K562 (cell line): ENCODE data around the gene HS3ST3A1. TPM values are rescaled to one million over a fixed set of nuclear protein-coding genes. Genes with fewer than 3 reads are reported as not detected.
A peak's percentile ranks its signal among the peaks of the same experiment; 100 is the strongest.

Experiments
- ATAC-seq: fragments of 200-7000 bp; cut with Tn5 transposase; 3 replicates; pipeline ENCODE4 v1.9.1; 2020; ENCODE audit warnings: moderate library complexity
- BruUV-seq: library from RNA; stranded (reverse); fragments of 400-500 nt; replicated peaks from 2 replicates; lab custom pipeline; 2021; lab: Mats Ljungman, UMichigan
- CTCF ChIA-PET: fragments of 300-600 bp; formaldehyde crosslinking; extraction: SDS; loops from one replicate; lab custom pipeline; 2021; ENCODE audit warnings: low intra/inter-chr PET ratio; lab: Yijun Ruan, JAX
- POLR2A ChIA-PET: fragments of 300-600, 350-650 bp; sonication (Branson Sonifier 250); formaldehyde crosslinking; extraction: SDS; loops from one replicate; lab custom pipeline; 2021; ENCODE audit warnings: antibody characterized with exemption, inconsistent platforms; lab: Yijun Ruan, JAX
- DNase-seq, 4 experiments: peaks; one replicate each; pipeline versions ENCODE4 v3.0.0 to v3.0.0-alpha.2; 2011 to 2018; ENCODE audit warnings: low spot score in 3 of 4, mixed read lengths in 3 of 4; ENCODE audit errors: extremely low read depth in 1 of 4
- FAIRE-seq: peaks from 2 replicates; lab custom pipeline; 2011; peaks lifted over from hg19 to GRCh38; lab: Jason Lieb, UNC
- H2AFZ ChIP-seq: 2 replicates; pipeline ENCODE4 v1.6.0; 2011; ENCODE audit warnings: low read depth, low read length, control low read depth, inconsistent platforms
- H3K27ac ChIP-seq: fragments of 200-600 bp; 3 replicates; pipeline ENCODE4 v1.8.0; 2011; ENCODE audit warnings: low read depth, mild to moderate bottlenecking, control low read depth, inconsistent platforms, low read length, moderate library complexity, mixed read lengths; ENCODE audit errors: extremely low read depth
- H3K27me3 ChIP-seq, 2 experiments: fragments of 300-600 bp in 1 of 2; 2 replicates in 1 of 2; 3 replicates in 1 of 2; pipeline versions ENCODE4 v1.6.0 to v1.8.0; 2011; ENCODE audit warnings: inconsistent platforms in 2 of 2, low read length in 2 of 2, mild to moderate bottlenecking in 1 of 2, mixed read lengths in 1 of 2, moderate library complexity in 1 of 2; ENCODE audit not compliant: control insufficient read depth in 2 of 2, insufficient read depth in 2 of 2
- H3K36me3 ChIP-seq: fragments of 300-600 bp; 3 replicates; pipeline ENCODE4 v1.8.0; 2011; ENCODE audit warnings: mild to moderate bottlenecking, low read length, inconsistent platforms; ENCODE audit not compliant: control insufficient read depth, insufficient read depth
- H3K4me1 ChIP-seq, 2 experiments: fragments of 200-600 bp in 1 of 2; replicated peaks in 1 of 2; 2 replicates in 1 of 2; 3 replicates in 1 of 2; pipeline versions ENCODE4 v1.5.1 to v1.8.0; 2011; ENCODE audit warnings: inconsistent platforms in 2 of 2, low read length in 2 of 2, mild to moderate bottlenecking in 1 of 2, mixed read lengths in 1 of 2, moderate library complexity in 1 of 2; ENCODE audit not compliant: control insufficient read depth in 2 of 2, insufficient read depth in 2 of 2
- H3K4me2 ChIP-seq: 2 replicates; pipeline ENCODE4 v1.6.1; 2011; ENCODE audit warnings: low read length, control low read depth, inconsistent platforms, mixed read lengths; ENCODE audit not compliant: insufficient read depth
- H3K4me3 ChIP-seq: fragments of 200-600 bp; sonication (generic), shearing (Covaris generic); 2 replicates; pipeline ENCODE4 v1.5.1; 2016; ENCODE audit warnings: control low read depth, inconsistent platforms
- H3K79me2 ChIP-seq: fragments of 200-600 bp; 3 replicates; pipeline ENCODE4 v1.8.0; 2011; ENCODE audit warnings: low read length, inconsistent platforms; ENCODE audit not compliant: control insufficient read depth, insufficient read depth
- H3K9ac ChIP-seq, 2 experiments: 2 replicates each; pipeline versions ENCODE4 v1.6.0 to v1.6.1; 2011; ENCODE audit warnings: low read depth in 2 of 2, low read length in 2 of 2, control low read depth in 1 of 2, inconsistent platforms in 1 of 2, mild to moderate bottlenecking in 1 of 2, mixed read lengths in 1 of 2; ENCODE audit not compliant: insufficient read depth in 1 of 2
- H3K9me1 ChIP-seq: one replicate; pipeline ENCODE4 v1.6.0; 2011; ENCODE audit warnings: inconsistent platforms, mild to moderate bottlenecking, low read length, moderate library complexity; ENCODE audit not compliant: control insufficient read depth, insufficient read depth
- H3K9me3 ChIP-seq: replicated peaks from 2 replicates; pipeline ENCODE4 v1.5.1; 2011; ENCODE audit warnings: low read depth, low read length, inconsistent platforms; ENCODE audit not compliant: control insufficient read depth, insufficient read depth
- H4K20me1 ChIP-seq: replicated peaks from 2 replicates; pipeline ENCODE4 v1.6.1; 2011; ENCODE audit warnings: low read length, inconsistent platforms, mixed read lengths; ENCODE audit not compliant: control insufficient read depth, insufficient read depth
- C11orf30 ChIP-seq: fragments of 450-650 bp; IDR thresholded peaks from 2 replicates; pipeline ENCODE4 v1.6.1; 2016; ENCODE audit warnings: low read depth, mild to moderate bottlenecking
- GABPA ChIP-seq: fragments of 200-800 bp; sonication (Bioruptor generic); conservative IDR thresholded peaks from 2 replicates; pipeline ENCODE4 v1.6.1; 2016; ENCODE audit warnings: low read depth, missing genetic modification characterization, missing compliant biosample characterization
- HMG20B ChIP-seq: fragments of 250-450 bp; sonication (Bioruptor Pico); IDR thresholded peaks from 2 replicates; pipeline ENCODE4 v1.5.0; 2021; ENCODE audit warnings: mild to moderate bottlenecking
- SLC30A9 ChIP-seq: fragments of 250-450 bp; sonication (Bioruptor Pico); IDR thresholded peaks from 2 replicates; pipeline ENCODE4 v1.8.0; 2022; ENCODE audit warnings: mild to moderate bottlenecking, moderate library complexity
- ZBTB17 ChIP-seq: fragments of 450-650 bp; formaldehyde crosslinking; IDR thresholded peaks from 2 replicates; pipeline ENCODE4 v1.4.0; 2020; ENCODE audit warnings: mild to moderate bottlenecking
- WGBS: fragments of 100-300 bp; shearing (Covaris generic); methylation state at CpG from one replicate; pipeline ENCODE4 v1.1.6; 2016; ENCODE audit warnings: low coverage, mixed read lengths; ENCODE audit not compliant: insufficient coverage; ENCODE audit errors: missing lambda C conversion rate; 5-methylcytosine and 5-hydroxymethylcytosine counted together
- in situ Hi-C: fragments of 300-500 bp; cut with MboI; formaldehyde crosslinking; loops from 4 replicates; pipeline ENCODE4 v1.15.0; 2018; ENCODE audit warnings: inconsistent platforms, mixed read lengths
- intact Hi-C: fragments of 100-400 bp; cut with micrococcal nuclease; formaldehyde crosslinking; loops from 2 replicates; pipeline ENCODE4 v1.14.2; 2022
- polyA plus RNA-seq, 8 experiments: library from polyadenylated mRNA; depleted of rRNA in 4 of 8; stranded (reverse) in 5 of 8; unstranded in 3 of 8; fragments of >200 nt; fragmentation: Nextera tagmentation in 2 of 8; fragmentation: Illumina TruSeq in 1 of 8; extraction: Ambion mirVana in 2 of 8; extraction: Trizol in 1 of 8; gene quantifications; 2 replicates each; pipeline versions ENCODE4 v1.2.1 to v1.2.3, GENCODE V29; 2011 to 2014; ENCODE audit warnings: inconsistent platforms in 1 of 8, missing spikeins in 1 of 8
- total RNA-seq, 7 experiments: library from RNA; depleted of rRNA in 6 of 7; stranded (reverse); fragments of >200 nt in 6 of 7; fragmentation: Illumina TruSeq in 2 of 7; extraction: Trizol in 2 of 7; gene quantifications; 2 replicates each; pipeline versions ENCODE4 v1.2.1 to v1.2.3, GENCODE V29; 2011 to 2021; ENCODE audit warnings: low replicate concordance in 1 of 7
- TF ChIP-seq, protein P1 (sequence below): sonication (generic); IDR thresholded peaks from 2 replicates; pipeline ENCODE4 v1.6.1; 2016
- TF ChIP-seq, protein P2 (sequence below), 2 experiments: fragments of 150-350 bp in 1 of 2; IDR thresholded peaks; 2 replicates each; pipeline ENCODE4 v1.6.1; 2012 to 2016; ENCODE audit warnings: low read depth in 2 of 2, low read length in 2 of 2, mild to moderate bottlenecking in 1 of 2, moderate library complexity in 1 of 2
- TF ChIP-seq, protein P3 (sequence below): fragments of 450-650 bp; IDR thresholded peaks from one replicate; pipeline ENCODE4 v1.6.1; 2018; ENCODE audit warnings: mild to moderate bottlenecking, moderate library complexity; ENCODE audit not compliant: partially characterized antibody

HS3ST3A1 gene
- total and polyA plus RNA-seq, 9 of the 15 experiments (the other 6 are each of a cell fraction or from before 2014, with no cell fraction given): 0.25 to 14.8 (median 2.3) TPM

DNA sequence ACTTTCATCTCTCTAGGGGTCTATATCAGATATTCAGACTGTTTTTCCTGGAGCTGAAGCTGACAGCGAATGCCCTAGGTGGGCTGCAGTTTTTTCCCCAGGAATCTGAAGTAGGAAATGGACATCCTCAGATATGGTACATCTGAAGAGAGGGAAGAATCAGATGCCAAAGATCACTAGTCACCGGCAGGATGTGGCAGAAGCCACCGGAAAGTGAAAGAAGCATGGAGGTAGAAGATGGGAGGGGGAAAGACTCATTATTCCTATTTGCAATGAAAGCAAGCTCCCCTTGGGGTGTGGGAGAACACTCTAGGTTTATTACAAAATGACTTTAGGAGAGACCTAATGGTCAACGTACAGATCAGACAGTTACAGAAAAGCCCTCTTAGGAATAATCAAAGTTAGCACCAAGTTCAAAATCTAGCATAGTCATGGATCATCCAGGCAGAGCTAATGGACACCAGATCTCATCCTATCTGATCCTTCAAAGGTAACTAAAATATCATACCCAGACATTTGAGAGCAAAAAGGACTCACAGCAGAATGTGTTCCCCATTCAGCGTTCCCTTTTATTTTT lies 110.7 kb downstream of the HS3ST3A1 start:
- H3K4me2 ChIP-seq: no peak overlapping the region
- CTCF ChIA-PET: interaction anchor here (0.6 kb wide), 1 partner anchor 29 kb away, joined by 4 read pairs; no protein-coding TSS in a partner anchor
- peak overlapping the region; percentile 51; the same call in 1 of the 2 replicates for H2AFZ ChIP-seq
- intact Hi-C loops: no loop called here
- no peaks in the 10 kb centered on the region for H3K27me3 ChIP-seq
- peaks cover 0 to 6% of the 10 kb centered on the region in 2 experiments; a peak in 3 of 5 replicates for H3K4me1 ChIP-seq
- no peaks in the 10 kb centered on the region for H3K79me2 ChIP-seq
- no peaks in the 10 kb centered on the region for H3K9me1 ChIP-seq
- H3K36me3 ChIP-seq: no peaks in the 10 kb centered on the region; the same call in 2 of the 3 replicates
- H3K9me3 ChIP-seq: no peaks in the 10 kb centered on the region
- 48% methylated on average over 5 of the region's 5 CpGs for WGBS
- H3K27ac ChIP-seq: no peak overlapping the region
- H3K4me3 ChIP-seq: no peak overlapping the region
- ATAC-seq (peak; percentile 64), FAIRE-seq (peak; percentile 42), DNase-seq (no peak)
- H3K9ac ChIP-seq: no peak overlapping the region
- no TSS peak for BruUV-seq
- H4K20me1 ChIP-seq: no peaks in the 10 kb centered on the region
- in situ Hi-C loops: no loop called here
- POLR2A ChIA-PET: interaction anchor here (0.8 to 1.7 kb wide), 2 partner anchors 10 to 14 kb away, joined by 3 to 4 read pairs; no protein-coding TSS in a partner anchor
- TF ChIP-seq, protein P1, sequence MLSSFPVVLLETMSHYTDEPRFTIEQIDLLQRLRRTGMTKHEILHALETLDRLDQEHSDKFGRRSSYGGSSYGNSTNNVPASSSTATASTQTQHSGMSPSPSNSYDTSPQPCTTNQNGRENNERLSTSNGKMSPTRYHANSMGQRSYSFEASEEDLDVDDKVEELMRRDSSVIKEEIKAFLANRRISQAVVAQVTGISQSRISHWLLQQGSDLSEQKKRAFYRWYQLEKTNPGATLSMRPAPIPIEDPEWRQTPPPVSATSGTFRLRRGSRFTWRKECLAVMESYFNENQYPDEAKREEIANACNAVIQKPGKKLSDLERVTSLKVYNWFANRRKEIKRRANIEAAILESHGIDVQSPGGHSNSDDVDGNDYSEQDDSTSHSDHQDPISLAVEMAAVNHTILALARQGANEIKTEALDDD: 0 out of 2 replicates have a peak, but pooled peaks have one; percentile 14
- TF ChIP-seq SLC30A9 (CRISPR knock-in tag) (no peak), C11orf30 (peak; percentile 51; the same call in 1 of the 2 replicates), ZBTB17 (CRISPR knock-in tag) (peak; percentile 97), HMG20B (CRISPR knock-in tag) (no peak), GABPA (tag) (0 out of 2 replicates have a peak, but pooled peaks have one; percentile 19)
- TF ChIP-seq, protein P2, sequence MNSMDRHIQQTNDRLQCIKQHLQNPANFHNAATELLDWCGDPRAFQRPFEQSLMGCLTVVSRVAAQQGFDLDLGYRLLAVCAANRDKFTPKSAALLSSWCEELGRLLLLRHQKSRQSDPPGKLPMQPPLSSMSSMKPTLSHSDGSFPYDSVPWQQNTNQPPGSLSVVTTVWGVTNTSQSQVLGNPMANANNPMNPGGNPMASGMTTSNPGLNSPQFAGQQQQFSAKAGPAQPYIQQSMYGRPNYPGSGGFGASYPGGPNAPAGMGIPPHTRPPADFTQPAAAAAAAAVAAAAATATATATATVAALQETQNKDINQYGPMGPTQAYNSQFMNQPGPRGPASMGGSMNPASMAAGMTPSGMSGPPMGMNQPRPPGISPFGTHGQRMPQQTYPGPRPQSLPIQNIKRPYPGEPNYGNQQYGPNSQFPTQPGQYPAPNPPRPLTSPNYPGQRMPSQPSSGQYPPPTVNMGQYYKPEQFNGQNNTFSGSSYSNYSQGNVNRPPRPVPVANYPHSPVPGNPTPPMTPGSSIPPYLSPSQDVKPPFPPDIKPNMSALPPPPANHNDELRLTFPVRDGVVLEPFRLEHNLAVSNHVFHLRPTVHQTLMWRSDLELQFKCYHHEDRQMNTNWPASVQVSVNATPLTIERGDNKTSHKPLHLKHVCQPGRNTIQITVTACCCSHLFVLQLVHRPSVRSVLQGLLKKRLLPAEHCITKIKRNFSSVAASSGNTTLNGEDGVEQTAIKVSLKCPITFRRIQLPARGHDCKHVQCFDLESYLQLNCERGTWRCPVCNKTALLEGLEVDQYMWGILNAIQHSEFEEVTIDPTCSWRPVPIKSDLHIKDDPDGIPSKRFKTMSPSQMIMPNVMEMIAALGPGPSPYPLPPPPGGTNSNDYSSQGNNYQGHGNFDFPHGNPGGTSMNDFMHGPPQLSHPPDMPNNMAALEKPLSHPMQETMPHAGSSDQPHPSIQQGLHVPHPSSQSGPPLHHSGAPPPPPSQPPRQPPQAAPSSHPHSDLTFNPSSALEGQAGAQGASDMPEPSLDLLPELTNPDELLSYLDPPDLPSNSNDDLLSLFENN (IDR thresholded peaks at IDR 0.05; ENCODE audit: low read depth in 2 of 2, low read length in 2 of 2): 0 out of 4 replicates have a peak, but pooled peaks of 1 of the 2 experiments have one; percentile 33
- TF ChIP-seq, protein P3, sequence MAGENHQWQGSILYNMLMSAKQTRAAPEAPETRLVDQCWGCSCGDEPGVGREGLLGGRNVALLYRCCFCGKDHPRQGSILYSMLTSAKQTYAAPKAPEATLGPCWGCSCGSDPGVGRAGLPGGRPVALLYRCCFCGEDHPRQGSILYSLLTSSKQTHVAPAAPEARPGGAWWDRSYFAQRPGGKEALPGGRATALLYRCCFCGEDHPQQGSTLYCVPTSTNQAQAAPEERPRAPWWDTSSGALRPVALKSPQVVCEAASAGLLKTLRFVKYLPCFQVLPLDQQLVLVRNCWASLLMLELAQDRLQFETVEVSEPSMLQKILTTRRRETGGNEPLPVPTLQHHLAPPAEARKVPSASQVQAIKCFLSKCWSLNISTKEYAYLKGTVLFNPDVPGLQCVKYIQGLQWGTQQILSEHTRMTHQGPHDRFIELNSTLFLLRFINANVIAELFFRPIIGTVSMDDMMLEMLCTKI: no peak
